ENCODE results near the gene C20orf204.

C20orf204 gene

GRCh38 chr20:64083378-64083803 lies 47.4 kb downstream of the C20orf204 start:
- peaks cover 69% of the 10 kb centered on the region for H3K27me3 ChIP-seq (replicated peaks; ENCODE audit: insufficient read depth, low read length)
- H3K36me3 ChIP-seq (replicated peaks; ENCODE audit: insufficient read depth, low read length), result no peaks in the 10 kb centered on the region
- H3K4me1 ChIP-seq (ENCODE audit: low read length), result peaks cover 8% of the 10 kb centered on the region
- peak overlapping the region; percentile 48 for H3K4me3 ChIP-seq (ENCODE audit: low read length)
- peak overlapping the region; percentile 86 for H3K4me2 ChIP-seq (ENCODE audit: low read depth, low read length)
- H3K9me2 ChIP-seq (replicated peaks; ENCODE audit: insufficient read depth, low read length), result no peaks in the 10 kb centered on the region
- no peaks in the 10 kb centered on the region for H4K20me1 ChIP-seq (ENCODE audit: insufficient read depth, low read length)
- TF ChIP-seq, protein P1, sequence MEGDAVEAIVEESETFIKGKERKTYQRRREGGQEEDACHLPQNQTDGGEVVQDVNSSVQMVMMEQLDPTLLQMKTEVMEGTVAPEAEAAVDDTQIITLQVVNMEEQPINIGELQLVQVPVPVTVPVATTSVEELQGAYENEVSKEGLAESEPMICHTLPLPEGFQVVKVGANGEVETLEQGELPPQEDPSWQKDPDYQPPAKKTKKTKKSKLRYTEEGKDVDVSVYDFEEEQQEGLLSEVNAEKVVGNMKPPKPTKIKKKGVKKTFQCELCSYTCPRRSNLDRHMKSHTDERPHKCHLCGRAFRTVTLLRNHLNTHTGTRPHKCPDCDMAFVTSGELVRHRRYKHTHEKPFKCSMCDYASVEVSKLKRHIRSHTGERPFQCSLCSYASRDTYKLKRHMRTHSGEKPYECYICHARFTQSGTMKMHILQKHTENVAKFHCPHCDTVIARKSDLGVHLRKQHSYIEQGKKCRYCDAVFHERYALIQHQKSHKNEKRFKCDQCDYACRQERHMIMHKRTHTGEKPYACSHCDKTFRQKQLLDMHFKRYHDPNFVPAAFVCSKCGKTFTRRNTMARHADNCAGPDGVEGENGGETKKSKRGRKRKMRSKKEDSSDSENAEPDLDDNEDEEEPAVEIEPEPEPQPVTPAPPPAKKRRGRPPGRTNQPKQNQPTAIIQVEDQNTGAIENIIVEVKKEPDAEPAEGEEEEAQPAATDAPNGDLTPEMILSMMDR (IDR thresholded peaks at IDR 0.05; ENCODE audit: low read length), result peak; percentile 50
- no peak for TF ChIP-seq EZH2 (optimal IDR thresholded peaks at IDR 0.05; ENCODE audit: low read depth, low read length)
- peak; percentile 68 for DNase-seq
- H3F3A ChIP-seq (ENCODE audit: insufficient read depth, low read length), result peaks cover 20% of the 10 kb centered on the region
- H3K9ac ChIP-seq (ENCODE audit: low read length), result no peak overlapping the region
- H3K27ac ChIP-seq (ENCODE audit: low read length), result no peak overlapping the region
- H2AFZ ChIP-seq (ENCODE audit: low read length), result 0 out of 2 replicates have a peak overlapping the region, but pooled peaks have one; percentile 51
- H3K79me2 ChIP-seq (ENCODE audit: low read length), result no peaks in the 10 kb centered on the region
- no peaks in the 10 kb centered on the region for H3K9me3 ChIP-seq (replicated peaks; ENCODE audit: insufficient read depth, low read length)

DNA sequence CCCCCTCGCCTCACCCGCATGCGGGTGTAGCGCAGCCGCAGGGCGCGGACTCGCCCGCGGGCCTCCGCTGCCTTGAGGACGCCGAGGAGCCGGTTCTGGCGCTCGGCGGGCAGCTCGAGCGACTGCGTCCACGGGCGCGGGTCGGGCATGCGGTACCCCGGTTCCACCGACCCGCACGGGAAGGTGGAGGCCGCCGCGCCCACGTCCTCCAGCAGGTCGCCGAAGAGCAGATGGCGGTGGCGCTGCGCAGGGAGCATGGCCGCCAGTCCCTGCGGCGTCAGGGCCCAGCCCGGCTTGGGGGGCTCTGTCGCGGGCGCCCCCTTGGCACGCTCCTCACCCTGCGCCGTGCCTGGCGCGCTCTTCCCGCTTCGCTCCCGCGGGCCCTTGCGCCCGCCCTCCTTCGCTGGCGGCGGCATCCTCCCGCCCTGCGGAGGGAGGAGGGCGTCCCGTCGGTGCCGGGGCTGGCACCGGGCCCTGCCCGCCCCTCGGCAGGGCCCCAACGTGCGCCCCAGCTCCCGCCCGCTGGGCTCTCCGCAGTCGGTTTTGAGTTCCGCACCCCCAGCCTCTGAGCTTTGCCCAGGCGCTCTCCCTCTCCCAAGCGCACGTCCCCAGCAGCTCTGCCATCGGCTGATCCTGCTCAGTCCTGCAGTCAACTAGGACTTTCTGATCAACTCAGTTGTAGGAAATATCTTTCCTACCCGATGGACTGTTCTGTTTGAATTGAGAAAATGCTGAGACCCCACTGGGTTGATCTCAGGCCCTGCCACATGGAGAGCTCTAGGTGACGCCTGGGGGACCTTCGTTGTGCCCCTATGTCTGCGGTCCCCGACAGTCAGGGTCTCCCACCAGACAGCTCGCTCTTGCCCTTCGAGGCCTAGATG lies 48.1 kb downstream of the C20orf204 start, which contains the start of gene LKAAEAR1:
TSS of gene LKAAEAR1 (minus strand) at position 595 of the 881 bp plus-strand sequence. CDS start at position 416, 179 bp downstream.
- Histone ChIP-seq H3K9me3 (replicated peaks; ENCODE audit: insufficient read depth, low read length) (no peaks in the 10 kb centered on the region), H3K27me3 (replicated peaks; ENCODE audit: insufficient read depth, low read length) (peaks cover 72% of the 10 kb centered on the region), H3K4me3 (ENCODE audit: low read length) (peak within 1 kb of the TSS; percentile 48), H4K20me1 (ENCODE audit: insufficient read depth, low read length) (no peaks in the 10 kb centered on the region), H3K79me2 (ENCODE audit: low read length) (no peaks in the 10 kb centered on the region), H3K9me2 (replicated peaks; ENCODE audit: insufficient read depth, low read length) (no peaks in the 10 kb centered on the region), H3F3A (ENCODE audit: insufficient read depth, low read length) (peaks cover 14% of the 10 kb centered on the region), H3K36me3 (replicated peaks; ENCODE audit: insufficient read depth, low read length) (no peaks in the 10 kb centered on the region), H3K27ac (ENCODE audit: low read length) (no peak within 1 kb of the TSS), H3K4me1 (ENCODE audit: low read length) (peaks cover 4% of the 10 kb centered on the region; the same call in 1 of the 2 replicates), H3K9ac (ENCODE audit: low read length) (no peak within 1 kb of the TSS), H2AFZ (ENCODE audit: low read length) (peak within 1 kb of the TSS; percentile 51; the same call in 1 of the 2 replicates), H3K4me2 (ENCODE audit: low read depth, low read length) (peak within 1 kb of the TSS; percentile 86)
- no peak for DNase-seq
- TF ChIP-seq, protein P1 (IDR thresholded peaks at IDR 0.05; ENCODE audit: low read length), result no peak
- TF ChIP-seq EZH2phosphoT487 (IDR thresholded peaks at IDR 0.05; ENCODE audit: low read length) (no peak), EZH2 (optimal IDR thresholded peaks at IDR 0.05; ENCODE audit: low read depth, low read length) (no peak)

- peaks cover 75% of the 10 kb centered on the region for H3K27me3 ChIP-seq (replicated peaks; ENCODE audit: insufficient read depth, low read length)
- H3K27ac ChIP-seq (ENCODE audit: low read length), result no peak overlapping the region
- no peaks in the 10 kb centered on the region for H3K9me3 ChIP-seq (replicated peaks; ENCODE audit: insufficient read depth, low read length)
- H2AFZ ChIP-seq (ENCODE audit: low read length), result no peak overlapping the region
- no peak for DNase-seq
- H3K9ac ChIP-seq (ENCODE audit: low read length), result no peak overlapping the region
- TF ChIP-seq, protein P1 (IDR thresholded peaks at IDR 0.05; ENCODE audit: low read length), result no peak
- TF ChIP-seq EZH2 (optimal IDR thresholded peaks at IDR 0.05; ENCODE audit: low read depth, low read length) (no peak), EZH2phosphoT487 (IDR thresholded peaks at IDR 0.05; ENCODE audit: low read length) (no peak)
- H3K4me3 ChIP-seq (ENCODE audit: low read length), result no peak overlapping the region
- no peak overlapping the region for H3K4me2 ChIP-seq (ENCODE audit: low read depth, low read length)
- H4K20me1 ChIP-seq (ENCODE audit: insufficient read depth, low read length), result no peaks in the 10 kb centered on the region
- peaks cover 9% of the 10 kb centered on the region for H3F3A ChIP-seq (ENCODE audit: insufficient read depth, low read length)
- H3K4me1 ChIP-seq (ENCODE audit: low read length), result peaks cover 4% of the 10 kb centered on the region; the same call in 1 of the 2 replicates
- H3K36me3 ChIP-seq (replicated peaks; ENCODE audit: insufficient read depth, low read length), result no peaks in the 10 kb centered on the region
- no peaks in the 10 kb centered on the region for H3K9me2 ChIP-seq (replicated peaks; ENCODE audit: insufficient read depth, low read length)
- H3K79me2 ChIP-seq (ENCODE audit: low read length), result no peaks in the 10 kb centered on the region
These were observed 48.7 kb downstream of the C20orf204 start for GRCh38 chr20:64084685-64085152.

All from MM.1S (cell line).